Ovary (tissue), 9 donors: ENCODE results near the gene EZH1. TPM values are rescaled to one million over a fixed set of nuclear protein-coding genes. Genes with fewer than 3 reads are reported as not detected.

ENCODE experiments used
- DNase-seq, 5 donors: peaks; one replicate each; pipeline ENCODE4 v3.0.0-alpha.2; 2019 to 2020
- H3K27ac ChIP-seq, 2 donors: fragments of 200-600 bp; one replicate each; pipeline versions ENCODE4 v1.5.1 to v1.8.0; 2019 to 2022
- H3K27me3 ChIP-seq: fragments of 200-600 bp; one replicate; pipeline ENCODE4 v1.8.0; 2022
- H3K36me3 ChIP-seq: fragments of 200-600 bp; sonication (generic); one replicate; pipeline ENCODE4 v1.5.1; 2019
- H3K4me1 ChIP-seq: one replicate; pipeline ENCODE4 v1.8.1; 2013; ENCODE audit warnings: mild to moderate bottlenecking, moderate library complexity; ENCODE audit not compliant: insufficient read depth
- H3K4me3 ChIP-seq: fragments of 200-600 bp; sonication (generic); one replicate; pipeline ENCODE4 v1.5.1; 2017
- H3K9me3 ChIP-seq, 2 donors: fragments of 200-600 bp in 1 of 2; sonication (generic) in 1 of 2; one replicate each; pipeline versions ENCODE4 v1.5.1 to v1.8.1; 2013 to 2019; ENCODE audit warnings: mild to moderate bottlenecking in 1 of 2, moderate library complexity in 1 of 2
- CTCF ChIP-seq, 3 donors: fragments of 450-650 bp in 2 of 3; fragments of 200-600 bp in 1 of 3; IDR thresholded peaks; one replicate each; pipeline versions ENCODE4 v1.5.1 to v1.8.0; 2016 to 2022; ENCODE audit warnings: antibody characterized with exemption in 3 of 3, mild to moderate bottlenecking in 1 of 3
- EP300 ChIP-seq: sonication (generic); formaldehyde crosslinking; IDR thresholded peaks from one replicate; pipeline ENCODE4 v1.6.1; 2017; ENCODE audit warnings: antibody characterized with exemption
- POLR2A ChIP-seq: fragments of 450-650 bp; IDR thresholded peaks from one replicate; pipeline ENCODE4 v1.6.1; 2017; ENCODE audit warnings: antibody characterized with exemption, mild to moderate bottlenecking, moderate library complexity
- WGBS, 3 donors: extraction: QIAGEN DNeasy Blood & Tissue Kit in 1 of 3; methylation state at CpG; one replicate each; pipeline versions ENCODE4 v1.1.5 to v1.1.7; 2013 to 2017; 5-methylcytosine and 5-hydroxymethylcytosine counted together
- intact Hi-C, 4 donors: fragments of 100-400 bp; cut with DNase I; formaldehyde crosslinking; loops; one replicate each; pipeline versions ENCODE4 v1.11.0 to v1.15.1; 2022 to 2023
- polyA plus RNA-seq, 2 donors: library from polyadenylated mRNA; stranded (reverse); fragments of 200-250 nt in 1 of 2; fragments of 350-450 nt in 1 of 2; fragmentation: Illumina TruSeq in 1 of 2; extraction: RNeasy Lipid Tissue Mini Kit (QIAGEN cat#74804) in 1 of 2; gene quantifications; one replicate each; pipeline ENCODE4 v1.2.3, GENCODE V29; 2013 to 2014
- total RNA-seq, 7 donors: library from RNA; depleted of rRNA in 2 of 7; stranded (reverse); fragments of >200 nt in 2 of 7; fragmentation: NEBNext Ultra II Directional in 3 of 7; extraction: Animal tissue kit (Norgen Biotek cat#: 25700) in 3 of 7; gene quantifications; one replicate each; pipeline versions ENCODE4 v1.1.0 to v1.2.4, GENCODE V29; 2016 to 2023
- donor health status: DM: no; HTN: no; CAD: no; lungs with moderate emphysema.
- donor health status: DM: no; HTN: no; CAD: no.
- donor health status: Bipolar disorder and iron deficiency.
- donor health status: DM: yes; HTN: yes; CAD: no.
- donor health status: DM: no; HTN: no; CAD: no.
- donor health status: DM: yes; HTN: yes; CAD: no.

The EZH1 gene
- total and polyA plus RNA-seq, 9 donors = 32.9 to 95.2 (median 67.8) TPM

GRCh38 chr17:42673266-42673884 is 71.5 kb downstream of the EZH1 start:
- Histone ChIP-seq H3K4me1 (peaks cover 14% of the 10 kb centered on the region), H3K27me3 (no peaks in the 10 kb centered on the region), H3K36me3 (no peaks in the 10 kb centered on the region), H3K4me3 (peak overlapping the region; percentile 63), H3K27ac (peak overlapping the region; percentile 82 to 84), H3K9me3 (no peaks in the 10 kb centered on the region)
- intact Hi-C loops = no loop called here
- 33 to 40% (median 39%) methylated on average over 28 to 30 of the region's 30 CpGs for WGBS, 3 donors
- TF ChIP-seq EP300 (no peak), POLR2A (no peak), CTCF (IDR thresholded peaks at IDR 0.05) (no peak)
- peak in 3 of 5 donors; percentile 52 to 68 (median 61) for DNase-seq

GRCh38 chr17:42672038-42672437 is 72.8 kb downstream of the EZH1 start:
- Histone ChIP-seq H3K9me3 (no peaks in the 10 kb centered on the region), H3K4me3 (no peak overlapping the region), H3K27me3 (no peaks in the 10 kb centered on the region), H3K36me3 (no peaks in the 10 kb centered on the region), H3K27ac (no peak overlapping the region), H3K4me1 (peaks cover 23% of the 10 kb centered on the region)
- TF ChIP-seq CTCF (IDR thresholded peaks at IDR 0.05) (no peak), EP300 (no peak), POLR2A (no peak)
- peak in 1 of 5 donors; percentile 35 for DNase-seq
- intact Hi-C loops = no loop called here
- WGBS, 3 donors = 81 to 83% (median 82%) methylated on average over 28 of the region's 28 CpGs

GRCh38 chr17:42670789-42671657 is 73.8 kb downstream of the EZH1 start:
- intact Hi-C loops = no loop called here
- peak in 2 of 5 donors; percentile 26 to 31 for DNase-seq
- Histone ChIP-seq H3K36me3 (no peaks in the 10 kb centered on the region), H3K9me3 (no peaks in the 10 kb centered on the region), H3K4me1 (peaks cover 26% of the 10 kb centered on the region), H3K27ac (no peak overlapping the region), H3K27me3 (no peaks in the 10 kb centered on the region), H3K4me3 (no peak overlapping the region)
- no peak for TF ChIP-seq EP300
- no peak for TF ChIP-seq CTCF (IDR thresholded peaks at IDR 0.05)
- no peak for TF ChIP-seq POLR2A
- WGBS, 3 donors = 82 to 86% (median 84%) methylated on average over 49 to 50 of the region's 50 CpGs

GRCh38 chr17:42669977-42670788 is 74.7 kb downstream of the EZH1 start:
- Histone ChIP-seq H3K9me3 (no peaks in the 10 kb centered on the region), H3K36me3 (no peaks in the 10 kb centered on the region), H3K4me1 (peaks cover 26% of the 10 kb centered on the region), H3K27ac (peak overlapping the region; percentile 35 to 57), H3K27me3 (no peaks in the 10 kb centered on the region), H3K4me3 (no peak overlapping the region)
- peak in 2 of 5 donors; percentile 36 to 41 for DNase-seq
- 69 to 74% (median 73%) methylated on average over 82 to 87 of the region's 87 CpGs for WGBS, 3 donors
- intact Hi-C loops = loop anchor here in 1 of 4 donors (10.0 kb wide), 1 partner anchor 65 kb away; the partner anchor contains the start of genes RETREG3 and TUBG1
- TF ChIP-seq CTCF (IDR thresholded peaks at IDR 0.05) = no peak
- TF ChIP-seq EP300 = no peak
- no peak for TF ChIP-seq POLR2A
